ENCODE measurements around the gene HPSE2. TPM values are rescaled to one million over a fixed set of nuclear protein-coding genes. Genes with fewer than 3 reads are reported as not detected.

Gene HPSE2
- total RNA-seq, 5 donors from 2014 or later (not counting 1 experiment from before 2014, with no cell fraction given) = 0.13 to 0.23 (median 0.18) TPM; not detected in 1

DNA sequence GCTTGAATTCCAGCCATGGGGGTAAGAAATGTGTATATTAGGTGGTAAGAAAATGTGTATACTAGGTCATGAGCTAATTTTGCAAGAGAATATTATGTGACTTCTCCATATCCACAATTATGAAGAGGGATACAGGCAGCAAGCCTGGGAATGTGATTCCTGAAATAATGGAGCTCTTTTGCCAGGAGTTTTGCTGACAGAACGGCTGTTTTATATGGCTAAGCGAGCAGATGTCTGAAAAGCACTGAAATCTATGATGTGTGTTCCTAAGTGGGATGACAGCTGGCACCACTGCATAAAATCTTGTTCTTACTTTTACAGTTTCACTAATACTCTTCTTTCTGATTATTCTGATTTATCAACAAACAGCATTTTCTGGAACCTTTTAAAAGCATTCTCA, 402.9 kb downstream of the HPSE2 start:
- Histone ChIP-seq H3K36me3 (ENCODE audit: control insufficient read depth in 2 of 2, extremely low read depth in 1 of 2, insufficient read depth in 1 of 2, low read length in 1 of 2) (no peaks in the 10 kb centered on the region), H3K27ac (ENCODE audit: low read length) (no peak overlapping the region), H3K4me3 (ENCODE audit: control insufficient read depth in 1 of 2, extremely low read depth in 1 of 2, low read length in 1 of 2) (no peak overlapping the region), H3K9me3 (no peaks in the 10 kb centered on the region), H3K4me1 (ENCODE audit: control insufficient read depth in 1 of 2, extremely low read depth in 1 of 2, insufficient read depth in 2 of 2, low read length in 2 of 2) (no peaks in the 10 kb centered on the region), H3K27me3 (replicated peaks in 1 of 2; ENCODE audit: control insufficient read depth in 2 of 2, extremely low read depth in 1 of 2, insufficient read depth in 2 of 2, low read length in 1 of 2) (no peaks in the 10 kb centered on the region)
- no peak for DNase-seq
- no peak for ATAC-seq (replicated peaks in 1 of 4)
- Mint-ChIP-seq H3K4me1 (no peaks in the 10 kb centered on the region), H3K4me3 (no peak overlapping the region), H3K27ac (no peak overlapping the region), H3K27me3 (peaks cover 3 to 5% of the 10 kb centered on the region in 2 donors), H3K36me3 (no peaks in the 10 kb centered on the region), H3K9me3 (peaks cover 0 to 2% (median 0%) of the 10 kb centered on the region in 3 donors)
- 75% methylated on average over 2 of the region's 2 CpGs for WGBS (ENCODE audit: insufficient coverage)
- ChIA-PET CTCF (no interaction called here), POLR2A (no interaction called here)

DNA sequence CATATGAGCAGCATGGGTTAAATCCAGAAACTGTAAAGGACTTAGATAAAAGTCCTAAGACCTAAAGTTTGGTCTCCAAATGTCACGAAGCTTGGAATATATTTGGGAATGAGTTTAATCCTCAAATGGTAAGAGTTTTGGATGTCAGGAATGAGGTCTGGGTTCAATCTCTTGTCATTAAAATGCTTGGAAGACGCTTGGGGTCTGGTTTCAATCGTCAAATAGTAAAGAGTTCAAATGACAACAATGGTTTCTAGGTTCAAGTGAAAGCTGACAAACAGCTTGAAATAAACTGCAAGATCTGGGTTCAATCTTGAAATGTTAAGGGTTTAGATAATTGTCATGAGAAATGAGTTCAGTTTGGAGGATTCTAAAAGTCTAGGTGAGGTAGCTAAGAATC, 403.5 kb downstream of the HPSE2 start:
- Mint-ChIP-seq H3K36me3 (no peaks in the 10 kb centered on the region), H3K4me3 (no peak overlapping the region)

DNA sequence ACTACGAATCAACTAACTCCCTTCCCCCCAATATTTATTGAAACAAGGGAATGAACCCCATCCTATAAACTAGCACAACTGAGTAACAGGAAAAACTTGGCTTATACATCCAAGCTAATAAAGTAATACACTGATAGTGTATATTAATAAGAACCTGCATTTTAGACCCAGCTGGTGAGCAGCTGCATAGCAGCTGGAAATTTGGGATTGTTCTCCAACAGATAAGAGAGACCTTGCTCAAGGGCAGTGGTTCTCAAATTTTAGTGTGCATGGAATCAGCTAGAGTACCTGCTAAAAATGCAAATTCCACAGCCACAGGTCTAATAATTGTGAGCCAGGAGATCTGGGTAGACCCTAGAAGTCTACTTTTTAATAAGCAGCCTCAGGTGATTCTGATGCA, 404.3 kb downstream of the HPSE2 start:
- peaks cover 0 to 2% (median 0%) of the 10 kb centered on the region in 3 donors for H3K9me3 Mint-ChIP-seq
- H3K27me3 Mint-ChIP-seq = peaks cover 3 to 5% of the 10 kb centered on the region in 2 donors
- WGBS (ENCODE audit: insufficient coverage) = no CpG with 5 or more reads among the region's 1 CpG
- no peak overlapping the region for H3K27ac Mint-ChIP-seq
- no peak overlapping the region for H3K4me3 Mint-ChIP-seq
- H3K4me1 ChIP-seq (ENCODE audit: control insufficient read depth in 1 of 2, extremely low read depth in 1 of 2, insufficient read depth in 2 of 2, low read length in 2 of 2) = no peaks in the 10 kb centered on the region
- DNase-seq (no peak), ATAC-seq (replicated peaks in 1 of 4) (no peak)
- H3K27ac ChIP-seq (ENCODE audit: low read length) = no peak overlapping the region
- POLR2A ChIA-PET = no interaction called here
- no peak overlapping the region for H3K4me3 ChIP-seq (ENCODE audit: control insufficient read depth in 1 of 2, extremely low read depth in 1 of 2, low read length in 1 of 2)
- H3K36me3 ChIP-seq (ENCODE audit: control insufficient read depth in 2 of 2, extremely low read depth in 1 of 2, insufficient read depth in 1 of 2, low read length in 1 of 2) = no peaks in the 10 kb centered on the region
- H3K36me3 Mint-ChIP-seq = no peaks in the 10 kb centered on the region
- H3K4me1 Mint-ChIP-seq = no peaks in the 10 kb centered on the region
- H3K9me3 ChIP-seq = no peaks in the 10 kb centered on the region
- H3K27me3 ChIP-seq (replicated peaks in 1 of 2; ENCODE audit: control insufficient read depth in 2 of 2, extremely low read depth in 1 of 2, insufficient read depth in 2 of 2, low read length in 1 of 2) = no peaks in the 10 kb centered on the region
- CTCF ChIA-PET = no interaction called here

More for the DNA sequence above, 403.5 kb downstream of the HPSE2 start:
- Histone ChIP-seq H3K36me3 (ENCODE audit: control insufficient read depth in 2 of 2, extremely low read depth in 1 of 2, insufficient read depth in 1 of 2, low read length in 1 of 2) (no peaks in the 10 kb centered on the region), H3K27me3 (replicated peaks in 1 of 2; ENCODE audit: control insufficient read depth in 2 of 2, extremely low read depth in 1 of 2, insufficient read depth in 2 of 2, low read length in 1 of 2) (no peaks in the 10 kb centered on the region), H3K4me3 (ENCODE audit: control insufficient read depth in 1 of 2, extremely low read depth in 1 of 2, low read length in 1 of 2) (no peak overlapping the region), H3K4me1 (ENCODE audit: control insufficient read depth in 1 of 2, extremely low read depth in 1 of 2, insufficient read depth in 2 of 2, low read length in 2 of 2) (no peaks in the 10 kb centered on the region), H3K9me3 (no peaks in the 10 kb centered on the region), H3K27ac (ENCODE audit: low read length) (no peak overlapping the region)
- Mint-ChIP-seq H3K9me3 (peaks cover 0 to 2% (median 0%) of the 10 kb centered on the region in 3 donors), H3K27ac (no peak overlapping the region), H3K4me1 (no peaks in the 10 kb centered on the region), H3K27me3 (peaks cover 3 to 5% of the 10 kb centered on the region in 2 donors)
- ChIA-PET CTCF (no interaction called here), POLR2A (no interaction called here)
- DNase-seq (no peak), ATAC-seq (replicated peaks in 1 of 4) (no peak)
- WGBS (ENCODE audit: insufficient coverage) = 25% methylated on average over 3 of the region's 3 CpGs

DNA sequence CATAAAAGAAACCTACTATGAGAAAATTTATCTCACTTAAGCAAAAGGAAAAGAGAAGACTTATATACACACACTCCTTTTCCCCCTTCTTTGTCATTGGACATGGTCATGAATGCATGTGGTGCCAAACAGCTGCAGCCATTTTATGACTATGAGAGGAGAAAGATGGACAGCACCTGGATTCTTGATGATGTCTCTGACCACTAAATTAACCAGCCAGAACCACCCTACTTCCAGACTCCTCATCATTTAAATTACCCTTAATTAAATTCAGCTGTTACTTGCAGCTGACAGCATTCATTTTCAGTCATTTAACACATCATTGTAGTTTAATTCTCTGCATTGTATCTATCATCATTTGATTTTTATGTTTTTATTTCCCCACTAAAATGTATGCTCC, 409.9 kb downstream of the HPSE2 start:
- no peak overlapping the region for H3K27ac ChIP-seq (ENCODE audit: low read length)
- peaks cover 0 to 2% (median 0%) of the 10 kb centered on the region in 3 donors for H3K9me3 Mint-ChIP-seq
- no peak overlapping the region for H3K27ac Mint-ChIP-seq
- ChIA-PET POLR2A (no interaction called here), CTCF (no interaction called here)
- H3K9me3 ChIP-seq = no peaks in the 10 kb centered on the region
- no peaks in the 10 kb centered on the region for H3K4me1 Mint-ChIP-seq
- peaks cover 0 to 2% of the 10 kb centered on the region in 2 donors for H3K27me3 Mint-ChIP-seq
- no peaks in the 10 kb centered on the region for H3K36me3 Mint-ChIP-seq
- no peak overlapping the region for H3K4me3 Mint-ChIP-seq
- no peak for ATAC-seq (replicated peaks in 1 of 4)
- no peaks in the 10 kb centered on the region for H3K36me3 ChIP-seq (ENCODE audit: control insufficient read depth in 2 of 2, extremely low read depth in 1 of 2, insufficient read depth in 1 of 2, low read length in 1 of 2)
- no peak overlapping the region for H3K4me3 ChIP-seq (ENCODE audit: control insufficient read depth in 1 of 2, extremely low read depth in 1 of 2, low read length in 1 of 2)
- H3K27me3 ChIP-seq (replicated peaks in 1 of 2; ENCODE audit: control insufficient read depth in 2 of 2, extremely low read depth in 1 of 2, insufficient read depth in 2 of 2, low read length in 1 of 2) = no peaks in the 10 kb centered on the region
- no peaks in the 10 kb centered on the region for H3K4me1 ChIP-seq (ENCODE audit: control insufficient read depth in 1 of 2, extremely low read depth in 1 of 2, insufficient read depth in 2 of 2, low read length in 2 of 2)
- DNase-seq = no peak

DNA sequence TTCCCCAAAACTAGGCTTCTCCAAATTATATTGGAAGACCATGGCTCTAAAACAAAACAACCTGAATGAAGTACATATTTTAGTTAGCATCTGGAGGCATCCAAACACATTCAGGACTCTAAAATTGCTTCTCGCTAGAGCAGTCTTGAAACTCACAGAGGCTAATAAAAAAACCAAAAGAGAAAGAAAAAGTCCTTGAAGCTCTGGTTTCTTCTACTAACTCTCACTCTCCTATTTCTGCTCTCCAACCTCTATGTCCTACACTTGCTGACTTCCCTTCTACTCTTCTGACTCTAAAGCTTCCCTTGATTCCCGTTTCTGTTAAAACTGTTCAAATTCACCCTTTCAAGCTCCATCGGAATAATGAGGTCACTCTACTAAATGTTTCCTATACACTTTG, 418.3 kb downstream of the HPSE2 start:
- Histone ChIP-seq H3K27me3 (replicated peaks in 1 of 2; ENCODE audit: control insufficient read depth in 2 of 2, extremely low read depth in 1 of 2, insufficient read depth in 2 of 2, low read length in 1 of 2) (no peaks in the 10 kb centered on the region), H3K4me1 (ENCODE audit: control insufficient read depth in 1 of 2, extremely low read depth in 1 of 2, insufficient read depth in 2 of 2, low read length in 2 of 2) (no peaks in the 10 kb centered on the region), H3K9me3 (no peaks in the 10 kb centered on the region), H3K27ac (ENCODE audit: low read length) (no peak overlapping the region), H3K4me3 (ENCODE audit: control insufficient read depth in 1 of 2, extremely low read depth in 1 of 2, low read length in 1 of 2) (no peak overlapping the region), H3K36me3 (ENCODE audit: control insufficient read depth in 2 of 2, extremely low read depth in 1 of 2, insufficient read depth in 1 of 2, low read length in 1 of 2) (no peaks in the 10 kb centered on the region)
- no peaks in the 10 kb centered on the region for H3K9me3 Mint-ChIP-seq
- ATAC-seq (replicated peaks in 1 of 4) = no peak
- peaks cover 0 to 4% of the 10 kb centered on the region in 2 donors for H3K27me3 Mint-ChIP-seq
- no peaks in the 10 kb centered on the region for H3K36me3 Mint-ChIP-seq
- POLR2A ChIA-PET = no interaction called here
- no peak overlapping the region for H3K27ac Mint-ChIP-seq
- H3K4me3 Mint-ChIP-seq = no peak overlapping the region
- no peaks in the 10 kb centered on the region for H3K4me1 Mint-ChIP-seq
- CTCF ChIA-PET = no interaction called here
- 86% methylated on average over 1 of the region's 3 CpGs for WGBS (ENCODE audit: insufficient coverage)
- DNase-seq = no peak

DNA sequence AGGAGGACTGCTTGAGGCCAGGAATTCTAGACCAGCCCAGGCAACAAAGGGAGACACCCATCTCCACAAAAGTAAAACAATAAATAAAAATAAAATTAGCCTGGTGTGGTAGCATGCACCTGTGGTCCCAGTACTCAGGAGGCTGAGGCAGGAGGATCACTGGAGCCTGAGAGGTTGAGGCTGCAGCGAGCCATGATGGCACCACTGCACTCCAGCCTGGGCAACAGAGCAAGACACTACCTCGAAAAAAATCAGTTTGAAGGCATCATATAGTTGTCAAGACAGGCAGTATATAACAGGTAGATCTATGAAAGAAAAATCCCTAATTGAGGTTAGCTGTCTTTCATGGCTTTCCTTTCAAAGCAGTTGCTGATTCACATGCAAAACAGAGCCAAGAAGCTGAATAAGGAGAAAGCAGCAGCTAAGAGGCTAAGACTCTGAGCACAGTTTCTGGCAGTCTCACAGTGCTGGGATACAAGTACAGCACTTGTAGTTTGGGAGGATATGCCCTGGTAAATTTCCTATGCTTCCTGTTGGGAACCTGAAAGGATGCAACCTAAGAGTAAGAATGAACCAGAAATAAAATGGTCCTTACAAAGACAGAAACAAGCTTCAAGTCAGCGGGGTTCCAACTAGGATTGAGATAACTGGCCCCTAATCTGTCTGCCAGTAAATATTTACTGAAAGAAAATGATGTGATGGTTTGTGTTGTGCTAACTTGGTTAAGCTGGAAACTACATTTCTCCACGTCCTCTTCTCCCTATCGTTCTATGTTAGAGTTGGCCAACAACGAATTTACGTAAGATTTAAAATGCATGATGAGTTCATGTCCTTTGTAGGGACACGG, 420.4 kb downstream of the HPSE2 start:
- Mint-ChIP-seq H3K9me3 (no peaks in the 10 kb centered on the region), H3K27me3 (no peaks in the 10 kb centered on the region), H3K4me1 (no peaks in the 10 kb centered on the region), H3K27ac (no peak overlapping the region), H3K36me3 (no peaks in the 10 kb centered on the region), H3K4me3 (no peak overlapping the region)
- H3K9me3 ChIP-seq = no peaks in the 10 kb centered on the region
- no peak overlapping the region for H3K4me3 ChIP-seq (ENCODE audit: control insufficient read depth in 1 of 2, extremely low read depth in 1 of 2, low read length in 1 of 2)
- ATAC-seq (replicated peaks in 1 of 4) (no peak), DNase-seq (no peak)
- POLR2A ChIA-PET = no interaction called here
- no peaks in the 10 kb centered on the region for H3K4me1 ChIP-seq (ENCODE audit: control insufficient read depth in 1 of 2, extremely low read depth in 1 of 2, insufficient read depth in 2 of 2, low read length in 2 of 2)
- H3K27ac ChIP-seq (ENCODE audit: low read length) = no peak overlapping the region
- no peaks in the 10 kb centered on the region for H3K36me3 ChIP-seq (ENCODE audit: control insufficient read depth in 2 of 2, extremely low read depth in 1 of 2, insufficient read depth in 1 of 2, low read length in 1 of 2)
- no peaks in the 10 kb centered on the region for H3K27me3 ChIP-seq (replicated peaks in 1 of 2; ENCODE audit: control insufficient read depth in 2 of 2, extremely low read depth in 1 of 2, insufficient read depth in 2 of 2, low read length in 1 of 2)
- CTCF ChIA-PET = no interaction called here
- 77% methylated on average over 2 of the region's 8 CpGs for WGBS (ENCODE audit: insufficient coverage)

DNA sequence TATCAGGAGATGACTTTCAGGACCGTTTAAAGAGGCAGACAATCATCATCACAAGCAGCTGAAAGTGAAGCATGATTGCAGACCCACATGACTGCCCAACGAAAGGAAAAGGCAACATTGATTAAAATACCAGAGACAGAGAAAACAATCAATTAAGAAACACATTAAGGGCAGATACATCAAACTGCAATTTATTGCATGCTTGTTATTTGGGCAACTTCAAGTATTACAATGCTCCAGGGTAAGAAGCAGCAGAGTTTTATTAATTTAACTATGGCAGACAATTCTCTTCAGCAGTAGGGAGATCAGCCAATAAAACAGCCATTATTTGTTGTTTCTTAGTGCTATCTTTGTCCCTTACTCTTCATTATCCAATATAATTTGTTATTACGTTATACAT, 421.2 kb downstream of the HPSE2 start:
- H3K27me3 Mint-ChIP-seq = no peaks in the 10 kb centered on the region
- ChIA-PET CTCF (no interaction called here), POLR2A (no interaction called here)
- H3K4me3 ChIP-seq (ENCODE audit: control insufficient read depth in 1 of 2, extremely low read depth in 1 of 2, low read length in 1 of 2) = no peak overlapping the region
- ATAC-seq (replicated peaks in 1 of 4) (no peak), DNase-seq (no peak)
- H3K9me3 Mint-ChIP-seq = no peaks in the 10 kb centered on the region
- H3K4me1 Mint-ChIP-seq = no peaks in the 10 kb centered on the region
- H3K4me3 Mint-ChIP-seq = no peak overlapping the region
- no peaks in the 10 kb centered on the region for H3K27me3 ChIP-seq (replicated peaks in 1 of 2; ENCODE audit: control insufficient read depth in 2 of 2, extremely low read depth in 1 of 2, insufficient read depth in 2 of 2, low read length in 1 of 2)
- no peak overlapping the region for H3K27ac ChIP-seq (ENCODE audit: low read length)
- H3K9me3 ChIP-seq = no peaks in the 10 kb centered on the region
- no CpG with 5 or more reads among the region's 3 CpGs for WGBS (ENCODE audit: insufficient coverage)
- H3K27ac Mint-ChIP-seq = no peak overlapping the region
- H3K36me3 Mint-ChIP-seq = no peaks in the 10 kb centered on the region
- H3K36me3 ChIP-seq (ENCODE audit: control insufficient read depth in 2 of 2, extremely low read depth in 1 of 2, insufficient read depth in 1 of 2, low read length in 1 of 2) = no peaks in the 10 kb centered on the region
- no peaks in the 10 kb centered on the region for H3K4me1 ChIP-seq (ENCODE audit: control insufficient read depth in 1 of 2, extremely low read depth in 1 of 2, insufficient read depth in 2 of 2, low read length in 2 of 2)
